ELR (cell line): ENCODE results near the gene CCR7.

Source experiments
- DNase-seq: peaks from one replicate; pipeline ENCODE4 v3.0.0-alpha.2; 2015; ENCODE audit warnings: low read depth

Gene CCR7

DNA sequence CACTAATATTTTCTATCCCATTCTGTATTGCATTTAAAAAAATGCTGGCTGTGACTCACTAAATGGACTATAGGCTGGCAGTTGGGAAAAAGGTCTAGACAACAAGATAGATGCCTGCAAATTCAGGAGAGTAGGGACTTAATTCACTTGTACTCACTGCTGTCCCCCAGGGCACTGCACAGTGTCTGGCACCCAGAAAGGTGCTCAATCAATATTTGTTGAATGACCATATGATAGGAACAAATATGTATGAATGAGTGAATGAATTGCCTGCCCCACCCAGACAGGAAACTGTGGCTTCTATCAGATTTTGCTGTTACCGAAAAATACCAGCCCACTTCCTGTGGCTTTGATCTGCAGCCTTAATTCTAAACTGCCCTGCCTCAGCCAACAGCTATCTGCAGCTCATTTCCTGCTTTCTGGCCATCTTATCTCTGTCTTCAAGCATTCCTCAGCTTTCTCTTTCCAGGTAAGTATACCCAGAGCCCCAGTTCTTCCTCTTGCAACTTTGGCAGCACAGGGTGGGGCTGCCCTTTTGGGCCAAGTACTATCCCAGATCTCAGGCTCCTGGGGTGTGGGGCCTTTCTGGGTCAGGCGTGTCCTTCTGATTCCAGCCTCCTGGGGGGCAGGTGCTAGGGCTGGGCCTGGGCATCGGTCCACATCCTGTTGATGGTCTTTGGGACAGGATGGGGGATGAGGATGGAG, 48.5 kb downstream of the CCR7 start:
- DNase-seq: peak; percentile 80

DNA sequence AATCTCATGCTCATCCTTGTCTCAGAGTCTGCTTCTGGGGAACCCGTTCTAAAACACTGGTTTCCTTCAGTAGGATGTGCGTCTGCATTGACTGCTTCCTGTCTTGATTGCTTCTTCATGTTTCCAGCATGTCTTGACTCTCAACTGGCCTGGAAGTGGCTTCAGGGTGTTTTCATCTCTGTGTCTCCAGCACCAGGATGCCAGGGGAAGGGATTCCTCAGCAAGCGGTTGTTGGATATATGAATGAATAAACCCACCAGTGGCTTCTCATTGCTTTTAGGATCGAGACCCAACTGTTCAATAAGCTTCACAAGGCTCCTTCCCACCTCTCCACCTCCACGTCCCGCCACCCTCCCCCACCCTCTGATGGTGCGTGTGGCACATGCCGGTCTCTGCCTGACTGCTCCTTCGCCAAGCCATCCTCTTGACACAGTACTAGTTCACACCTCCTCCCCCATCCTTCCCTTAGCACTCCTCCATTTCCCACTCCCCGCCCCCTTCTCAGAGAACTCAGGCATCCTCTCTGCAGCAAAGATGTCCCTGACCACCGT, 49.7 kb downstream of the CCR7 start:
- no peak for DNase-seq

DNA sequence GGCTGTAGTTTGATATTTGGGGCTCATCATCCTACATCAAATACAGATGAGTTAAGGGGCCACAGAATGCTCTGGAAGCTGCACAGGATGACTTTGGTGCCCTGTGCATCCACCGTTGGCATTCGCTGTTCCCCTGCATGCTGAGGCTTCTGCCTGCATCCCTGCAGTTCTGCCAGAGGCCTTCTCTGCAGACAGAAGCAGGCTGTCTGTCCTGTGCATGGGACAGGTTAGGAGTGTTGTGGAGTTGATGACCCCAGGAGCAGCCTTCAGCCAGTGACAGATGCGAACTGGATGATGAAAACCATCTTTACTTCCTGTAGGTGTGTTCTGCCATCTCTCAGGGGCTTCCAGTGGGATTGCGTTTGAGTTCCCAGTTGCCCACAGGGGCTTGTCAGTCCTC, 50.3 kb downstream of the CCR7 start:
- DNase-seq: no peak

DNA sequence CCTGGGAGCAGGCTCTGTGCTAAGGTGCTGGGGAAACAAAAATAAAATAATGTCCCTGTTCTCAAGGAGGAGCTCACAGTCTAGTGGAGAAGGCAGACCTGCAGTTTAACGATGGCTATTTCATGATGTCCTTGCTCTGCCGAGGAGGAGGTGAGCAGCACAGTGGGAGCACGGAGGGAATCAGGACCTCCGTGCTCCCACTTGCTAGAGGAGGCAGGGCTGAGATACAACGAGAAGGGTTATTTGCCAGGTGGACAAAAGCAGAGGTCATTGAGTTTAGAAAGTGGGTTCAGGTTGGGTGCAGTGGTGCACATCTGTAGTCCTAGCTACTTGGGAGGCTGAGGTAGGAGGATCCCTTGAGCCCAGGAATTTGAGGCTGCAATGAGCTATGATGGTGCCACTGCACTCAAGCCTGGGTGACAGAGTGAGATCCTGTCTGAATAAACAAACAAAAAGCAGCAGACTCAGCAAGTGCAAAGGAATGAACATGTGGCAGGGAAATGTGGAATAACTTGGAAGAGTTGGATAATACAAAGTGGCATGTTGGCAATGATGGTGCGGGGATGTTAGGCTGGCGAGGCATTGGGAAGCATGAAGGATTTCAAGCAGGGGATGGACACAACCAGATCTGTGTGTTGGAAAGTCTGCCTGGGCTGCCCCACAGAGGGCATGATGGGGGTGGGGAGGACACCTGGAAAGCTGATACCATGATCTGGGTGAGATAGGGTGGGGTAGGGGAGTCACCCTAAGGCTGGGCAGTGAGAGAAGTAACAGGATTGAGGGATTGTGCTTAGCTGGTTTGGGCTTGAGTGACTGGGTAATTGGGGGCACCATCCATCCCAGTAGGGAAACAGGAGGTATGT, 51.0 kb downstream of the CCR7 start:
- no peak for DNase-seq

DNA sequence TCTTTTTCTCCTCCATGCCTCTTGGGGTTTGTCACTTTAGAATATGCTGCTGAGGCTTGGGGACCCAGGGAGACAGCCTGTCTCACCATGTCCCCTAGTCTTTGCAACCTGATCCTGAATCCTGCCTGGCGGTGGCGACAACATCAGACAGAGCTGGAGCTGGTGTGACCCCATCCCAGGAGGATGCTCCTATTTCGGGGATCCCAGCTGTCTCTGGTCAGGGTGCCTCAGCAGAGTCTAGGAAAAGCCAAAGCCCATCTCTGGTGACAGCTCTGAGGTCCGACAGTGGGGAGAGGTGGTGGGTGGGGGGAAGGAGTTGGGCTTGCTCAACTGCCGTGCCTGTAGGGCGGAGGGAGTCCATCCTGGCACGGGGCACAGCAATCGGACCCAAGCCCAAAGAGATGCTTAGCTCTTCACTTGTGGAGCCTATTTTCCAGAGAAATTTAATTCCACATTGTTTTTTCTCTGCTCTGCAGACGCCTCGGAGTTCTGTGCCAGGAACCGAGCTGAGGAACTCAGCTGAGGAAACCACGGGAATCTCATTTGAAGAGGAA, 53.5 kb downstream of the CCR7 start:
- no peak for DNase-seq

DNA sequence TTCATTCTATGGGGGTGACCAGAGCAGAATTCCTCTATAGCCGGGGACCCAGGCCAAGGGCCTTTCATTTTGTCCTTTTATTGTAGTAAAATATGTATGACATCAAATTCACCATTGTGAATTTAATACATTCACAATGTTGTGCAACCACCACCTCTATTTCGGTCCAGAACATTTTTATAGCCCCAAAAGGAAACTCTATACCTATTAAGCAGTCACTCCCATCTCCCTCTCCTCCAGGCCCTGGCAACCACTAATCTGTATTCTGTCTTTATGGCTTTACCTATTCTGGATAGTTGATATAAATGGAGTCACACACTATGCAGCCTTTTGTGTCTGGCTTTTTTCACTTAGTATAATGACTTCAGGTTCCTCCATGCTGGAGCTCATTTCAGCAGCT, 54.1 kb downstream of the CCR7 start:
- DNase-seq: no peak

DNA sequence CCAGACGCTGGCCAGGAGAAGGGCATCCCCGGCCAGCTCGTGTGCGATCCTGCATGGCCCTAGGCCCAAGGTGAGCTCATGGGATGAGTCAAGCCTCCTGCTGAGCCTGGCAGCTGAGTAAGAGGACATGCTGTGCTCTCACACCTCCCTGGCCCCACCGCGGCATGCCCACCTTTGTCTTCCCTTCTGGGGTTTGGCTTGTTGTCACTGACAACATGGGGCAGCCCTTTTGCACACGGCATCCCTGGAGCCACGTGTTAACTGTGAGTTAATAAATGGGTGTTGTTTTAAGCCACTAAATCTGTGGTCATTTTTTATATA, 55.0 kb downstream of the CCR7 start:
- peak; percentile 91 for DNase-seq

DNA sequence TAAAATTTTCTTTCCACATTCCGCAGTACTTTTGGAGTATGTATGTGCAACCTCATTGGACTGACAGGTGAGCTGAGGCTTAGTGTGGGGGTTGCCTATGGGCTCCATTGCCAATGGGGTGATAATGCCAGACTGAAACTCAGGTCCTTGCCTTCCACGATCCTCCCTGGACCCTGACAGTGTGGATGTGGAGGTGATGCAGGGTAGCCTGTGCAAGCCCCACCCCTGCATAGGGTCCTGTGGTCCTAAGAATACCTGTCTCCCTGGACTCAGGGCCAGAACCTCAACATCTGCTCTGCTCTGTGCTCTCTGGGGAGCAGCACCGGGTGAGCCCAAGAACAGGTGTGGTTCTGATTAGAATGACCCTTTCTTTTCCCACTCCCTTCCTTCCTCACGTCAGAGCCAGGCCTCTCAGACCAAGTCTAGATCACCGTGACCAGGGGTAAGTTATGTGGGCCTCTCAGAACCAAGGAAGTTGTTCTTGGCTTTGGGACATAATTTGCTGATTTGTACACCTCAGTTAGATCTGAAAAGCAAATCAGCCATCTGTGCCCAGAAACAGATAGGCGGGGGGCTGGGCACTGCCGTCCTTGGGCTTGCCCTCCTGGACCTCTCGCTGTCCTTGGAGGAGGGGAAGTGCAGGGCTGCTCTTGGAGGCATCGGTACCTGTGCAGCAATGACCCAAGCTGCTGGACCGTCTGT, 55.5 kb downstream of the CCR7 start:
- DNase-seq: no peak

DNA sequence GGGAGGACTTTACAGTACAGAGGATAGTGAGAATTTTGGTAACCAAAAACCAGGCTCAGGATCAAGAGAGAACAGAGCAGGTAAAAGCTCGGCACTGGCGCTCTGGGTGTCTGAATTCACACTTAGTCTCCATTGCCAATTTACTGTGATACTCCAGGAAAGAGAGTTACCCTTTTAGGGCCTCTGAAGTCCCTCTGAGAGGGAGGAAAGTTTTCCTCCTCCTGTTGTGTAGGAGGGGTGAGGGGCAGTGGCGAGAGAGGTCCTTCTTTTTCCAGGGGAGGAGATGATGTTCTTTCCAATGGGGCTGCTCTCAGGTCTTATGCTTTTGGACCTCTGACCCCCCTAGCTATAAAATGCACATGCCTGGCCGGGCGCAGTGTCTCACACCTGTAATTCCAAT, 58.5 kb downstream of the CCR7 start:
- DNase-seq: no peak
